HG02852 (cell line): Measurements from ENCODE around the gene CREB3L1.

Experiments used
- ATAC-seq: cut with Tn5 transposase; IDR thresholded peaks from one replicate; pipeline ENCODE4 v1.9.1; 2021; ENCODE audit warnings: mild to moderate bottlenecking, moderate library complexity; ENCODE audit not compliant: unreplicated experiment

Gene CREB3L1

GRCh38 chr11:46321757-46322156, 44.3 kb downstream of the CREB3L1 start:
- no peak for ATAC-seq

- no peak for ATAC-seq
Measured at GRCh38 chr11:46322759-46323158, 45.3 kb downstream of the CREB3L1 start.

GRCh38 chr11:46326813-46327416, 49.5 kb downstream of the CREB3L1 start:
- no peak for ATAC-seq

DNA sequence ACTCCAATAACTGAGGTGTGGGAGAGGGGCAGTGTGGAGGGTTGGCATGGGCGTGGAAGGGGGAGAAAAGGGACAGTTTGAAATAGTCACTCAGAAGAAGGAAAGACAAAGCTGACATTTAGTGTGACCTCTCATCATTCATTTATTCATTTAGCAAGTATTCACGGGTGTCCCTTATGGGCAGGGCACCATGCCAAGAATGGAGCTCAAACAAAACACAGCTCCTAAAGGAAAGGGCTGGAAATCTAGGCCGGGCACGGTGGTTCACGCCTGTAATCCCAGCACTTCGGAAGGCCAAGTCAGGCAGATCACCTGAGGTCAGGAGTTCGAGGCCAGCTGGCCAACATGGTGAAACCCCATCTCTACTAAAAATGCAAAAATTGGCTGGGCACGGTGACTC, 50.4 kb downstream of the CREB3L1 start:
- no peak for ATAC-seq

GRCh38 chr11:46330154-46330553, 52.7 kb downstream of the CREB3L1 start:
- ATAC-seq: no peak

DNA sequence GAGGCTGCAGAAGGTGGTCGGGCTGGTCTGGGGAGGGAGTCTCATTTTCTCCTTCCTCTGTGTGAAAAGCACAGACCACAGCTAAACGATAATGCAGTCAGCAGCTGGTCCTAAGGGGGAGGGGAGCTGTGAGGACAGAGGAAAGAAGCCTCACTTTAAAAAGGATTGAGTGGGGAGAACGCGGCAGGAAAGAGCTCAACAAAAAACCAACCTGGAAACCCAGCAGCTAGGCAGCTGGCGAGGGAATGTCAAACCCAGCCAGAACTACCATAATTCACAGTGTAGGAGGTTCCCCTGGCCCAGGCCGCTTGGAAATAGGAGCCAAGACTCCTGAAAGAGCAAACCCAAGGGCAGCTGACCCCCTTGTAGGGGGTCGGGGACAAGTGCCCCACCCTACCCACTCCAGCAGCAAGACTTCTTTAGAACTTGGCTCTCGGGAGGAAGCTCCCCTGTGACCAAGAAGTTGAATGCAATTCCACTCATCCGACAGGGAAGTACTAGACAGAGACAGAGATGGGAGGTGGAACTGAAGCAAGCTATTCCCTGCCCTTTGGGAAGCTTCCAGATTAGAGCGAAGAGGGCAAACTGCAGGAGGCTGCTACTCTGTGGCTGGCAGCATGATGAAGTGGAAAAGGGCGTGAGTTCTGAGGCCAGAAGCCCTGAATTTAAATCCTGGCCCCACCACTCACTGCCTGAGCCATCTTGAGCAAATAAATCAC, 53.3 kb downstream of the CREB3L1 start:
- no peak for ATAC-seq

DNA sequence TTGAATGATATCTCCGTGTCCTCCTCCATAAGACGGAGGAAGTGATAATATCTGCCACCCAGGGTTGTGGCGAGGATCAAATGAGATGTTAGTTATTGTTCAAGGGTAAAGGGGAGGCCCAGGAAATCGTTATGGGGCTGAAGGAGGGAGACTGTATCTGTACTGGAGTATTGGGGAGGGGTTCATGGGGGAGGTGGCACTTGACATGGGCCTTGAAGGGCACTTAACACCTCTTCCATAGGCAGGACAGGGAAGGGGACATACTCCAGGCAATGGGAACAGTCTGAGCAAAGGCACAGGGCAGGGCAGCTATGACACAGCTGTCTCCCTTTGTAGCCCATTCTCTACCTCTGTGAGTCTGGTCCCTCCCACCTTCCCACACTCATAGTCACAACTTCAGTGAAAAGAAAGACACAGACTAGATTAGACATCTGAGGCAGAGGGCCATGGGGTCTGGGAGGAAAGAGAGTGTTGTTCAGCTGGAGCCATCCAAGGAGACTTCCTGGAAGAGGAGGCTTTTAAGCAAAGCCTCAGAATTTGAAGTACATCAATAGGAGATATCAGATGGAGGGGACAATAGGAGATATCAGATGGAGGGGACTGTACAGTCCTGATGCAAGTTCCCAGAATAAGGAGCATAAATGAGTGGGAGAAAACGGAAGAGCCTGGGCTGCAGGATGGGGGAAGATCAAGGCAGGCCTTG, 54.0 kb downstream of the CREB3L1 start:
- no peak for ATAC-seq

GRCh38 chr11:46332093-46332567, 54.7 kb downstream of the CREB3L1 start:
- ATAC-seq: no peak

GRCh38 chr11:46332568-46333393, 55.3 kb downstream of the CREB3L1 start:
- ATAC-seq: no peak

- ATAC-seq: no peak
Measured at GRCh38 chr11:46333394-46333947, 56.0 kb downstream of the CREB3L1 start.

GRCh38 chr11:46334211-46334610, 56.7 kb downstream of the CREB3L1 start:
- ATAC-seq: no peak

- ATAC-seq: no peak
Measured at GRCh38 chr11:46335271-46335670, 57.8 kb downstream of the CREB3L1 start.

GRCh38 chr11:46335890-46336562, 58.6 kb downstream of the CREB3L1 start:
- ATAC-seq: no peak

DNA sequence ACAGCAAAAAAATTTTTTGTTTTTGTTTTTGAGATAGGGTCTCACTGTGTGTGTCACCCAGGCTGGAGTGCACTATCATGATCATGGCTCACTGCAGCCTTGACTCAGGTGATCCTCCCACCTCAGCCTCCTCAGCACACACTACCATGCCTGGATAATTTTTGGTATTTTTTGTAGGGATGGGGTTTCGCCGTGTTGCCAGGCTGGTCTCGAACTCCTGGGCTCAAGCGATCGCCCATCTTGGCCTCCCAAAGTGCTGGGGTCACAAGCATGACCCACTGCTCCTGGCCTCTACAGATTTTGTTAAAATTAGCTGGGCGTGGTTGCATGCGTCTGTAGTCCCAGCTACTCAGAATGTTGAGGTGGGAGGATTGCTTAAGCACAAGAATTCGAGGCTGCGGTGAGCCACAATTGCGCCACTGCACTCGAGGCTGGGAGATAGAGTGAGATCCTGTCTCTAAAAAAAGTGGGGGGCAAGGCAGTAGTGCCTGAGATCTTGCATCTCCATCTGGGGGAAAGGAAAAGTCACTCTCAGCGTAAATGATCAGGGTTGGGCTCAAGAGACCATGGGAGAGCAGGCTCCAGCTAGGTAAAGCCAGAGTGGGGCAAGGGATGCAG, 59.2 kb downstream of the CREB3L1 start:
- ATAC-seq: no peak

GRCh38 chr11:46337626-46338345, 60.3 kb downstream of the CREB3L1 start:
- no peak for ATAC-seq

DNA sequence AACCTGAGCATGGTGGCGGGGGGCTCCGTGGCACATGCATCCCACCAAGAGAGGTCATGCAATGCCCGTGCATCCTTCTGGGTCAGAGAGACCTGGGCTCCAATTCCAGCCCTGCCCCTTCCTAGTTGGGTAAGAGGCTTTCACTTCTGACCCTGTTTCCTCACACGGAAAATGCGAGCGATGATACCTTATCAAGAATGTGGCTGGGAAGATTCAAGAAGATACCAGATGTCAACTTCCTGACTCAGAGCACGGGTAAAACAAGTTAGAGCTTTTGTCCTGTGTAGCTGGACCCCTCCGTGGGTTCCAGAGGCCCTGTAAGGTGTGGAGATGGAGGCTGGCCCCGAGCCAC, 61.1 kb downstream of the CREB3L1 start:
- no peak for ATAC-seq

DNA sequence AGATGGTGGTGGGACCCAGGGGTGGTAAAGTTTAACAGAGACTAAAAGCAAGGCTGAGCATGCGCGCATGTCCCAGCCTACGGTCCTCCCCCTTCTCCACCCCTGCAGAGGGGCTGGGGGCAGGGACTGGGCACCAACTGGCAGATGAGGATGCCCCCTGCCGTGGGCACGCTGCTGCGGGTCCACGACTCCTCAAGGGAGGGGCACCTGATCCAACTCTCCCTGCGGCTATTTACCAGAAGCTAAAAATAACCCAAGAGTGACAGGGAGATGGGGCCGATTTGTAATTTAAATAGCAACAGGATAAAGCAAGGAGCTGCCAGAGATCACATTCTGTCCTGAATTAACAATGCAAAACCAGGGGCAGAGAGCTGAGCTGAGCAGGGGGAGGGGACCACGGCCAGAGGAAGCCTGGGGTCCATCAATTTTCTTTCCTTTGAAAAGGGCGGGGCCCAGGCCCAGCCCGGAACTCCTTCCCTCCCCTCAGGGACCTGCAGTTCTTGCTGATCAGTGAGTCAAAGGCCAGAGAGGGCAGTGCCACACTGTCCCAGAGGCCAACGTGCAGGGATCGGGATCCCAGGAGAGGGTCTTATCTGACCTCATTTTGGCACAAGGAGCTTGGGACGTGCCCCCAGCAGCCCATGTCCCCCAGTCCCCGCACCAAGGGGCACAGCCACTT, 61.7 kb downstream of the CREB3L1 start:
- ATAC-seq: no peak

DNA sequence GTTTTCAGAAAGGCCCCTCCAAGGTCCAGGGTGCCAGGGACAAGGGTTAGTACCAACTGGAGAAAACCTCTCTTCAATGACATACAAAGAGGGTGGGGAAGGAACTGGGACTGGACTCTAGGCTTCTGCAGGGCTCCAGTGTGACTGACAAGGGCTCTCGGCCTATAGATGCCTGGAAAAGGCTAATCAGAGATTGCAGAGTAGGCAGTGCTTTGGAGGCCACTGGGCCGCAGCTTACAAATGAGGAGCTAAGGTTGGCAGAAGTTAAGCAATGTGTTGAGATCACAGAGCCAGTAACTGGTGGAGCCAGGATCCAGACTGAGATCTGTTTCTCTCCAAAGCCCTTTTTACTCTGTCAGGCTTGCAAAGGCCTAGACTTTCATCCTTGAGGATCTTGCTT, 62.4 kb downstream of the CREB3L1 start:
- ATAC-seq: no peak

DNA sequence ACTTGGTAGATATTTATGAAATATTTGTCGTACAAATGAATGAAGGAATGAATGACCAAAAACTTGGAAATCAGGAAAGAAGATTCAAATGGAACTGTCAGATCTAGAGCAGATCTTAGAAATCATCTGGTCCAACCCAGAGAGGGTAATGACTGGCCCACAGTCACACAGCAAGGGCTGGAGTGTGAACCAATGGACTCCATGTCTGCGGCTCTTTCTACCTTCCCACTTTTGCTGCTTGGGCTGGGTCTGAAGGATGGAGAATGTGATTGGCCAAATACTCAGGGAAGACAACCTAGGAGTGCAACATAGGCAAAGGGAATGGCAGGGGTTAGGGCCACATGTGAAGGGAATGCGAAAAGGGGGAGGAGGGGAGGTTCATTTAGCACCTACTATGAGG, 64.0 kb downstream of the CREB3L1 start:
- no peak for ATAC-seq
